Activated B cell treated with CpG ODN at 0.5 μM for 24 hours (primary cell): ENCODE results near the gene TSBP1. TPM values are rescaled to one million over a fixed set of nuclear protein-coding genes. Genes with fewer than 3 reads are reported as not detected.

Experiments
- ATAC-seq: fragments of 200-7000 bp; cut with Tn5 transposase; one replicate; pipeline ENCODE4 v1.10.0; 2021; ENCODE audit warnings: low read depth, mild to moderate bottlenecking, moderate library complexity
- CTCF ChIA-PET: fragments of 350-600 bp; sonication (Branson Sonifier 250); formaldehyde crosslinking; loops from one replicate; lab custom pipeline; 2021; ENCODE audit warnings: antibody characterized with exemption; lab: Charles Lee
- POLR2A ChIA-PET: fragments of 350-600 bp; sonication (Branson Sonifier 250); formaldehyde crosslinking; loops from one replicate; lab custom pipeline; 2021; ENCODE audit warnings: antibody characterized with exemption; lab: Charles Lee
- DNase-seq: peaks from one replicate; pipeline ENCODE4 v3.0.0; 2022
- H3K27ac Mint-ChIP-seq: one replicate; pipeline ENCODE4 v1.8.0; 2020; ENCODE audit warnings: mixed read lengths
- H3K27me3 Mint-ChIP-seq: one replicate; pipeline ENCODE4 v1.8.0; 2021; ENCODE audit warnings: mixed read lengths
- H3K36me3 Mint-ChIP-seq: one replicate; pipeline ENCODE4 v1.8.0; 2021; ENCODE audit warnings: low read depth, mixed read lengths
- H3K4me1 Mint-ChIP-seq: one replicate; pipeline ENCODE4 v1.8.0; 2021; ENCODE audit warnings: mixed read lengths
- H3K4me3 Mint-ChIP-seq: one replicate; pipeline ENCODE4 v1.8.0; 2020; ENCODE audit warnings: mild to moderate bottlenecking, mixed read lengths
- H3K9me3 Mint-ChIP-seq: one replicate; pipeline ENCODE4 v1.8.0; 2020; ENCODE audit warnings: mixed read lengths
- CTCF ChIP-seq: fragments of 200-600 bp; IDR thresholded peaks from one replicate; pipeline ENCODE4 v1.8.0; 2022; ENCODE audit warnings: antibody characterized with exemption, mild to moderate bottlenecking
- intact Hi-C: fragments of 100-400 bp; cut with micrococcal nuclease; formaldehyde crosslinking; loops from one replicate; pipeline ENCODE4 v1.15.1; 2024
- total RNA-seq: library from RNA; stranded (reverse); gene quantifications from 2 replicates; pipeline ENCODE4 v1.2.3, GENCODE V29; 2022

TSBP1 gene
- total RNA-seq, 1 donor from 2014 or later: not detected

GRCh38 chr6:32254761-32255198 lies 116.9 kb downstream of the TSBP1 start:
- ATAC-seq: no peak
- POLR2A ChIA-PET: interaction anchor here (0.7 to 3.0 kb wide), 11 partner anchors 13 to 896 kb away, joined by 3 to 24 read pairs (median 8); partner anchors contain the start of genes GPSM3, PBX2 and TAP2

GRCh38 chr6:32252331-32253009 lies 119.2 kb downstream of the TSBP1 start:
- Mint-ChIP-seq H3K4me3 (peak overlapping the region; percentile 36), H3K27ac (peak overlapping the region; percentile 76), H3K27me3 (no peaks in the 10 kb centered on the region), H3K4me1 (peaks cover 56% of the 10 kb centered on the region), H3K36me3 (peaks cover 2% of the 10 kb centered on the region), H3K9me3 (no peaks in the 10 kb centered on the region)
- DNase-seq (no peak), ATAC-seq (peak; percentile 48)
- ChIA-PET CTCF (interaction anchor here (0.7 to 1.8 kb wide), 3 partner anchors 161 to 542 kb away, joined by 3 to 4 read pairs (median 3); no protein-coding TSS in a partner anchor), POLR2A (interaction anchor here (0.5 to 3.0 kb wide), 8 partner anchors 16 to 195 kb away, joined by 3 to 9 read pairs (median 4); partner anchors contain the start of genes FKBPL and PBX2)
- intact Hi-C loops: no loop called here
- TF ChIP-seq CTCF: no peak

More at GRCh38 chr6:32254761-32255198, 116.9 kb downstream of the TSBP1 start:
- no peaks in the 10 kb centered on the region for H3K9me3 Mint-ChIP-seq
- H3K27me3 Mint-ChIP-seq: no peaks in the 10 kb centered on the region
- H3K27ac Mint-ChIP-seq: peak overlapping the region; percentile 92
- no peak for DNase-seq
- H3K4me3 Mint-ChIP-seq: peak overlapping the region; percentile 84
- H3K4me1 Mint-ChIP-seq: peaks cover 72% of the 10 kb centered on the region
- H3K36me3 Mint-ChIP-seq: peaks cover 11% of the 10 kb centered on the region
- TF ChIP-seq CTCF: peak; percentile 1
- CTCF ChIA-PET: interaction anchor here (0.9 to 2.7 kb wide), 8 partner anchors 9 to 613 kb away, joined by 3 to 21 read pairs (median 6); no protein-coding TSS in a partner anchor
- intact Hi-C loops: loop anchor here (1.0 to 5.0 kb wide), 4 partner anchors 17 to 88 kb away; no protein-coding TSS in a partner anchor

- H3K4me3 Mint-ChIP-seq: no peak overlapping the region
- H3K27ac Mint-ChIP-seq: no peak overlapping the region
- H3K27me3 Mint-ChIP-seq: no peaks in the 10 kb centered on the region
- ATAC-seq (no peak), DNase-seq (no peak)
- H3K36me3 Mint-ChIP-seq: no peaks in the 10 kb centered on the region
- TF ChIP-seq CTCF: no peak
- intact Hi-C loops: loop anchor here (10.0 kb wide), 1 partner anchor 616 kb away; no protein-coding TSS in a partner anchor
- POLR2A ChIA-PET: interaction anchor here (0.6 kb wide), 1 partner anchor 354 kb away, joined by 3 read pairs; no protein-coding TSS in a partner anchor
- peaks cover 42% of the 10 kb centered on the region for H3K4me1 Mint-ChIP-seq
- H3K9me3 Mint-ChIP-seq: no peaks in the 10 kb centered on the region
- CTCF ChIA-PET: interaction anchor here (0.6 to 1.2 kb wide), 5 partner anchors 8 to 619 kb away, joined by 3 to 6 read pairs (median 3); no protein-coding TSS in a partner anchor
Observed at GRCh38 chr6:32249262-32249661, 122.4 kb downstream of the TSBP1 start.

GRCh38 chr6:32247401-32247800 lies 124.3 kb downstream of the TSBP1 start:
- ChIA-PET CTCF (interaction anchor here (4.3 kb wide), 1 partner anchor 166 kb away, joined by 64 read pairs; no protein-coding TSS in a partner anchor), POLR2A (no interaction called here)
- intact Hi-C loops: loop anchor here (10.0 kb wide), 1 partner anchor 617 kb away; no protein-coding TSS in a partner anchor
- Mint-ChIP-seq H3K27ac (no peak overlapping the region), H3K27me3 (no peaks in the 10 kb centered on the region), H3K9me3 (no peaks in the 10 kb centered on the region), H3K36me3 (no peaks in the 10 kb centered on the region), H3K4me3 (no peak overlapping the region), H3K4me1 (peaks cover 28% of the 10 kb centered on the region)
- DNase-seq: no peak
- ATAC-seq: no peak
- no peak for TF ChIP-seq CTCF
